Effector memory CD8-positive, alpha-beta T cell (primary cell): ENCODE results near the gene AUH.

Experiments used
- ATAC-seq: fragments of 150-1000 bp; cut with Tn5 transposase; replicated peaks from 2 replicates; pipeline ENCODE4 v1.10.0; 2021; ENCODE audit warnings: mild to moderate bottlenecking, moderate library complexity
- DNase-seq, 3 experiments: peaks; one replicate each; pipeline ENCODE4 v3.0.0; 2021
- H3K27ac Mint-ChIP-seq, 2 donors: one replicate each; pipeline ENCODE4 v1.8.0; 2022; ENCODE audit warnings: mild to moderate bottlenecking in 2 of 2, mixed read lengths in 2 of 2, moderate library complexity in 2 of 2
- H3K27me3 Mint-ChIP-seq, 2 donors: one replicate each; pipeline ENCODE4 v1.8.0; 2022; ENCODE audit warnings: mixed read lengths in 2 of 2
- H3K36me3 Mint-ChIP-seq: one replicate; pipeline ENCODE4 v1.8.0; 2022; ENCODE audit warnings: mild to moderate bottlenecking, moderate library complexity, mixed read lengths; ENCODE audit not compliant: insufficient read depth
- H3K4me1 Mint-ChIP-seq, 2 donors: one replicate each; pipeline ENCODE4 v1.8.0; 2022; ENCODE audit warnings: low read depth in 2 of 2, mixed read lengths in 2 of 2
- H3K4me3 Mint-ChIP-seq, 2 donors: one replicate each; pipeline ENCODE4 v1.8.0; 2022; ENCODE audit warnings: mild to moderate bottlenecking in 2 of 2, mixed read lengths in 2 of 2, moderate library complexity in 2 of 2
- H3K9me3 Mint-ChIP-seq, 2 donors: one replicate each; pipeline ENCODE4 v1.8.0; 2022; ENCODE audit warnings: mixed read lengths in 2 of 2

AUH gene

GRCh38 chr9:91364702-91365101 lies 3.0 kb upstream of the AUH start:
- H3K27me3 Mint-ChIP-seq: peaks cover 0 to 8% of the 10 kb centered on the region in 2 donors
- ATAC-seq (no peak), DNase-seq (no peak)
- no peak overlapping the region for H3K4me3 Mint-ChIP-seq
- no peaks in the 10 kb centered on the region for H3K9me3 Mint-ChIP-seq
- H3K36me3 Mint-ChIP-seq: peaks cover 3% of the 10 kb centered on the region
- H3K4me1 Mint-ChIP-seq: peaks cover 12 to 19% of the 10 kb centered on the region in 2 donors
- H3K27ac Mint-ChIP-seq: no peak overlapping the region

GRCh38 chr9:91364005-91364404 lies 2.3 kb upstream of the AUH start:
- Mint-ChIP-seq H3K4me1 (peaks cover 18 to 26% of the 10 kb centered on the region in 2 donors), H3K9me3 (no peaks in the 10 kb centered on the region), H3K36me3 (peaks cover 10% of the 10 kb centered on the region), H3K4me3 (no peak overlapping the region), H3K27me3 (peaks cover 0 to 8% of the 10 kb centered on the region in 2 donors), H3K27ac (no peak overlapping the region)
- DNase-seq (no peak), ATAC-seq (no peak)

DNA sequence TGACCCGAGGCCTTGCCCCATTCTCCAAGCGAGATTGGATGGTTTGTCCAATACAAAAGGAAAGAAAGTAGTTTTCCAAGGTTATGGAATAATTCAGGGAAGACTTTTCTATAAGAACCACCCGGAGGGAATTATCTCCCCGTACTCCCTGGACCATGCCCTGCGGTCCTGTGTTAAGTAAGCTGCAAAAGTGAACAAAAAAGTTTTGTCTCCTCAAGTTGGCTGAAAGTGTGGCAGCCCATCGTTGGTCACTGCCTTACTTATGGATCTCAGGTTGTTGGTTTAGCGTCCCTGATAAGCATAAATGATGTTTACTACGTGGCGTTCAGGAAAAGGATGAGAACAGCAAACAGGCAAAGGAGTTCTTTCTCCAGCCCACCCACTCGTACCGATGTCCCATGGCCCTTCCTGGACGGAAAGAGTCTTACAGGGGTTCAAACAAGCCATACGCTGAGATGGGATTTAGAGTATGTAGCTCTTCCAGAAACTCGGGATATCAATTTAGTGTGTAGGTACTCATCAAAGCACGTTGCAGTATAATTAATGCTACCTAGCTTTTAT lies 413 bp upstream of the AUH start:
- peak overlapping the region; percentile 92 to 94 for H3K27ac Mint-ChIP-seq
- H3K9me3 Mint-ChIP-seq: no peaks in the 10 kb centered on the region
- peaks cover 10% of the 10 kb centered on the region for H3K36me3 Mint-ChIP-seq
- ATAC-seq (no peak), DNase-seq (no peak)
- peak overlapping the region; percentile 91 to 94 for H3K4me3 Mint-ChIP-seq
- peaks cover 0 to under 1% of the 10 kb centered on the region in 2 donors for H3K27me3 Mint-ChIP-seq
- H3K4me1 Mint-ChIP-seq: peaks cover 28 to 38% of the 10 kb centered on the region in 2 donors

GRCh38 chr9:91360551-91361290 lies 997 bp downstream of the AUH start:
- H3K4me3 Mint-ChIP-seq: peak overlapping the region; percentile 91 to 94
- ATAC-seq (no peak), DNase-seq (no peak)
- no peaks in the 10 kb centered on the region for H3K9me3 Mint-ChIP-seq
- peak overlapping the region; percentile 92 to 94 for H3K27ac Mint-ChIP-seq
- peaks cover 18% of the 10 kb centered on the region for H3K36me3 Mint-ChIP-seq
- peaks cover 35 to 47% of the 10 kb centered on the region in 2 donors for H3K4me1 Mint-ChIP-seq
- H3K27me3 Mint-ChIP-seq: no peaks in the 10 kb centered on the region

DNA sequence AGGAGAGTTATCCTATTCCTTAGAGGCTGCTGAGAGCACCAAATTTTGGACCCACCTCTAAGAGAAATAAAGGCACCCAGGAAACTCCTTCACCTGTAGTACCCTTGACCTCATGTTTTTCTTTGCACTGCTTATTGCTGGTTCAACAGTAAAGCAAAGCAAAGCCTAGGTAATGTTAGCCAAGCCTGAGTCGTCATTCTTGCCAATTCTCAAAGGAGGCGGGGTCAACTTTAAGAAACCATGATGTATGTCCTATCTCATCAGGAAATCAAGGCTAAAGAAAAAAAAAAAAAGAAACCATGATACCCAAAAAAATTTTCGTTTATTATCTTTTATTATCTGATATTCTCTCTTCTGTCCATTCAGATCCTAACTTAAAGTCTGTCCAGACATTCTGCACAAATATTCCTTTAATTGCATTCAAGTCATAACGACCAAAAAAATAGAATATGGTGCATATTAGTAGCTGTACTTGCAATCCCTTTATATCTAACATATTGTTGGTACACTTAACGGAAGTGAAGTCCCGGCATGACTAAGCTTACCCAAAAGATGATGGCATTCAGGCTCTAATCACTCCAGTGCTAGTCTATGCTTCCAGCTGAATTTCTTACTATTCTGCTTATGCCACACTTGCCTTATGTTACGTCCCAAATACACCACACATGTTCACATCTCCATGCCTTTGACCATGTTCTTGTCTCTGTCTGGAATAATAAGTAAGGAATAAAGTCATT lies 1.8 kb downstream of the AUH start:
- no peaks in the 10 kb centered on the region for H3K27me3 Mint-ChIP-seq
- DNase-seq (no peak), ATAC-seq (no peak)
- peaks cover 26% of the 10 kb centered on the region for H3K36me3 Mint-ChIP-seq
- H3K4me1 Mint-ChIP-seq: peaks cover 35 to 48% of the 10 kb centered on the region in 2 donors
- H3K27ac Mint-ChIP-seq: peak overlapping the region; percentile 92 to 94
- peak overlapping the region; percentile 91 to 94 for H3K4me3 Mint-ChIP-seq
- no peaks in the 10 kb centered on the region for H3K9me3 Mint-ChIP-seq

- Mint-ChIP-seq H3K4me3 (peak overlapping the region in 1 of 2 donors; percentile 94), H3K27me3 (no peaks in the 10 kb centered on the region)
Measured at GRCh38 chr9:91359083-91359482, 2.6 kb downstream of the AUH start.

DNA sequence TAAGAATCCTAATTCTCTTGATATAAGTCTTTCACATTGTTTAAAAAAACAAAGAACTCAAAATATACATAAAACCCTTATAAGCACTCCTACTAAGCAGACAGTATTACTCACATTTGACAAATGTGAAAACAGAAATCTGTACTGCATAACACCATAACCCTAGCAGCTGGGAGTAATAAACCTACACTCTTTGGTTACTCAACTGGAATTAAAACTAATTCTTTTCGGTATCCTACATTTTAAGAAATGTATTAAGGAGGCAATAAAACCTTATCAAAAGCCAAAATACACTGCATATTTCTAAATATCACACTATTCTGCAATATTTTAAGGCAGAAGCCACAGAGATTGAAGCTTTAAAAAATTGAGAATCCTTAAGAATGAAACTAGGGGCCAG lies 6.8 kb downstream of the AUH start:
- Mint-ChIP-seq H3K9me3 (no peaks in the 10 kb centered on the region), H3K36me3 (peaks cover 61% of the 10 kb centered on the region), H3K4me3 (no peak overlapping the region), H3K4me1 (peaks cover 23 to 33% of the 10 kb centered on the region in 2 donors), H3K27ac (no peak overlapping the region), H3K27me3 (no peaks in the 10 kb centered on the region)
- no peak for DNase-seq
- no peak for ATAC-seq

More at GRCh38 chr9:91359083-91359482, 2.6 kb downstream of the AUH start:
- H3K9me3 Mint-ChIP-seq: no peaks in the 10 kb centered on the region
- no peak for ATAC-seq
- no peak for DNase-seq
- H3K4me1 Mint-ChIP-seq: peaks cover 35 to 53% of the 10 kb centered on the region in 2 donors
- peak overlapping the region; percentile 33 to 50 for H3K27ac Mint-ChIP-seq
- H3K36me3 Mint-ChIP-seq: peaks cover 30% of the 10 kb centered on the region

- H3K36me3 Mint-ChIP-seq: peaks cover 33% of the 10 kb centered on the region
- H3K9me3 Mint-ChIP-seq: no peaks in the 10 kb centered on the region
- H3K27me3 Mint-ChIP-seq: no peaks in the 10 kb centered on the region
- H3K4me1 Mint-ChIP-seq: peaks cover 1 to 14% of the 10 kb centered on the region in 2 donors
- DNase-seq: no peak
- no peak for ATAC-seq
- H3K4me3 Mint-ChIP-seq: no peak overlapping the region
- peak overlapping the region in 1 of 2 donors; percentile 7 for H3K27ac Mint-ChIP-seq
Measured at GRCh38 chr9:91349115-91349555, 12.6 kb downstream of the AUH start.

DNA sequence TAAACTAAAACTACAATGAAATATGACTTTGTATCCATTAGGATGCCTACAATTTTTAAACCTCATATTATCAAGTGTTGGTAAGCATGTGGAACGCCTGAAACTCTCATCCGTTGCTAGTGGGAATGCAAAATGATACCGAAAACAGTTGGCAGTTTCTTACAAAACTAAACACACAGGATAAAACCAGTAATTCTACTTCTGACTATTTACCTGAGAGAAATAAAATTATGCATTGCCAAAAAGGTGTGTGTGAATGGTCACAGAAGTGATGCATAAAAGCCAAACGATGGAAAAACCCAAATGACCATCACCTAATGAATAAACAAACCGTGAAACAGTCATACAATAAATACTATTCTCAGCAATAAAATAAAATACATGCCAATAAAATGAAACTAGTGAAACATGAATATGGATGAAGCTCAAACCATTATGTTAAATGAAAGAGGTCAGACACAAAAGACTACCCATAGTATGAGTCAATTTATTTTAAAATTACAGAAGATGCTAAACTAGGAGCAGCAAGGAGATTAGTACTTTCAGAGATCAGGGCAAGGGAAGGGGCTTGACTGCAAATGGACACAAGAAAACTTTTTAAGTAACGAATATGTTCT lies 13.4 kb downstream of the AUH start:
- Mint-ChIP-seq H3K36me3 (peaks cover 25% of the 10 kb centered on the region), H3K27ac (peak overlapping the region in 1 of 2 donors; percentile 7), H3K4me1 (peaks cover 1 to 16% of the 10 kb centered on the region in 2 donors), H3K27me3 (no peaks in the 10 kb centered on the region), H3K4me3 (no peak overlapping the region), H3K9me3 (no peaks in the 10 kb centered on the region)
- no peak for DNase-seq
- no peak for ATAC-seq

DNA sequence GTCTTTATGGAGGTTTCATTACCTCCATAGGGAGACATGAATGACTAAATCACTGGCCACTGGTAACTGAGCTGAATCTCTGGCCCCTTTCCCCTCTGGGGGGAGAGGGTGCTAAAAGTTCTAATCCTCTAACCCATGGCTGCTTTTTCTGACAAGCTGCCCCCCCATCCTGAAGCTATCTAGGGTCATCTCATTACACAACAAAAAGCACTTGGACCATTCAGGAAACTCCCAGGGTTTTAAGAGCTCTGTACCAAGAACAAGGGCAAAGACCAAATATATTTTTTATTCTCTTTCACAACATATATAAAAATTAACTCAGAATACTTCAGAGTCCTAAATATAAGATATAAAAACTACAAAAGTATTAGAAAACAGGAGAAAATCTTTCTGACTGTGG lies 14.3 kb downstream of the AUH start:
- DNase-seq: no peak
- peaks cover 1 to 24% of the 10 kb centered on the region in 2 donors for H3K4me1 Mint-ChIP-seq
- H3K27me3 Mint-ChIP-seq: no peaks in the 10 kb centered on the region
- no peak overlapping the region for H3K27ac Mint-ChIP-seq
- H3K36me3 Mint-ChIP-seq: peaks cover 23% of the 10 kb centered on the region
- H3K9me3 Mint-ChIP-seq: no peaks in the 10 kb centered on the region
- ATAC-seq: no peak
- no peak overlapping the region for H3K4me3 Mint-ChIP-seq

DNA sequence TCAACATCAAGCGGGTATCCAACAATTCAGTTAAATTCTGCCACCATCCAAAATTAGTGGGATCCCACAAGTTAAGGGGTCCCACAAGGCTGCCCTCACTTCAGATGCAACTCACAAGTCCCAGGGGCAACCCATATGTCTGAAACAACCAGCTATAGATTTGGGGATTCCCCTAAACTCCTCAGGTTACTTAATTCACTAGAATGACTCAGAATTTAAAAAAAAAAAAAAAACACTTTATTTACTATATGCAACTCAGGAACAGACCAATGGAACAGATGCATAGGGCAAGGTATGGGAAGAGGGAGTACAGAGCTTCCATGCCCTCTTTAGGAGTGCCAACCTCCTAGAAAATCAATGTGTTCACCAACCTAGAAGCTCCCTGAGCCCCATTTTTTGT lies 15.1 kb downstream of the AUH start:
- no peak for ATAC-seq
- Mint-ChIP-seq H3K36me3 (peaks cover 22% of the 10 kb centered on the region), H3K9me3 (no peaks in the 10 kb centered on the region), H3K27ac (no peak overlapping the region), H3K4me1 (peaks cover 5 to 31% of the 10 kb centered on the region in 2 donors), H3K27me3 (no peaks in the 10 kb centered on the region), H3K4me3 (no peak overlapping the region)
- no peak for DNase-seq

- DNase-seq (no peak), ATAC-seq (no peak)
- peaks cover 12 to 37% of the 10 kb centered on the region in 2 donors for H3K4me1 Mint-ChIP-seq
- H3K9me3 Mint-ChIP-seq: no peaks in the 10 kb centered on the region
- no peaks in the 10 kb centered on the region for H3K27me3 Mint-ChIP-seq
- H3K36me3 Mint-ChIP-seq: peaks cover 24% of the 10 kb centered on the region
- no peak overlapping the region for H3K27ac Mint-ChIP-seq
- H3K4me3 Mint-ChIP-seq: no peak overlapping the region
Measured at GRCh38 chr9:91345978-91346377, 15.7 kb downstream of the AUH start.

DNA sequence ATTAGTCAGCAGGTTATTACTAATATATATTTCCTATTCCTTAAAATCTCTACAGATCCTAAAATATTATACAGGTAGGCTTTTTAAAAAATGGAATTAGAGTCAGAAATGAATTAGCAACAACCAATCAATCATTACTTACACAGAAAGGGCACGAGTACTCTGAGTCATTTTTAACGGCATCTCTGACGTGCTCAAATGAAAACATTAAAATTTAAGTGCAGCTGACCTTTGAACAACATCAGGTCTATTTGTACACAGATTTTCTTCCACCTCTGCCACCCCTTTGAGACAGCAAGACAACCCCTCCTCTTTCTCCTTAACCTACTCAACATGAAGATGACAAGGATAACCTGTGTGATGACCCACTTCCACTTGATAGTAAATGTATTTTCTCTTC lies 19.1 kb downstream of the AUH start:
- Mint-ChIP-seq H3K4me3 (no peak overlapping the region), H3K9me3 (no peaks in the 10 kb centered on the region), H3K27ac (peak overlapping the region in 1 of 2 donors; percentile 41), H3K27me3 (no peaks in the 10 kb centered on the region), H3K36me3 (peaks cover 26% of the 10 kb centered on the region), H3K4me1 (peaks cover 28 to 54% of the 10 kb centered on the region in 2 donors)
- no peak for ATAC-seq
- DNase-seq: no peak
